OCI-LY7 (cell line): ENCODE data around the gene AGBL4.

Experiments used
- EZH2phosphoT487 ChIP-seq: fragments of 200-600 bp; sonication (generic); IDR thresholded peaks from 2 replicates; pipeline ENCODE4 v1.6.1; 2018; ENCODE audit warnings: low read depth, borderline replicate concordance, mild to moderate bottlenecking, mixed run types, antibody characterized with exemption, low read length, moderate library complexity, mixed read lengths
- TF ChIP-seq, protein P1 (sequence below): fragments of 200-600 bp; sonication (generic); conservative IDR thresholded peaks from 2 replicates; pipeline ENCODE4 v1.5.1; 2014; ENCODE audit warnings: mild to moderate bottlenecking, antibody characterized with exemption, low read length, moderate library complexity, mixed read lengths

DNA sequence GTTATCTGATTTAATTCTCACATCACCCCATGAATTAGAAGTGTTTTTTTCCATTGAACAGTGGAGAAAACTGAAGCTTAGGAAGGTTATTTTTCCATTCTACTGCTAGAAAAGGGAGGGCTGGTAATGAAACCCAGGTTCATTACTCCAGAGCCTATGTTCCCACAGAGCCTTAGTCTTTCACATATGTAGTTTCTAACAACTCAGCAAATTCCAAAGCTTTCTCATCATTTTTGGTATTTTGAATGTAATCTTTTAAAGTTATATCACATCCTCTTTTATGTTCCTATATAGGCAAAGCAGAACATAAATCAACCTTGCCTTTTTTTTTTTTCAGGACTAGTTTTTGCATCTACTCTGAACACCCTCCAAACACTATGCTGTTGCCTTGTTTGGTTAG is 1115.1 kb downstream of the AGBL4 start:
- TF ChIP-seq, protein P1, sequence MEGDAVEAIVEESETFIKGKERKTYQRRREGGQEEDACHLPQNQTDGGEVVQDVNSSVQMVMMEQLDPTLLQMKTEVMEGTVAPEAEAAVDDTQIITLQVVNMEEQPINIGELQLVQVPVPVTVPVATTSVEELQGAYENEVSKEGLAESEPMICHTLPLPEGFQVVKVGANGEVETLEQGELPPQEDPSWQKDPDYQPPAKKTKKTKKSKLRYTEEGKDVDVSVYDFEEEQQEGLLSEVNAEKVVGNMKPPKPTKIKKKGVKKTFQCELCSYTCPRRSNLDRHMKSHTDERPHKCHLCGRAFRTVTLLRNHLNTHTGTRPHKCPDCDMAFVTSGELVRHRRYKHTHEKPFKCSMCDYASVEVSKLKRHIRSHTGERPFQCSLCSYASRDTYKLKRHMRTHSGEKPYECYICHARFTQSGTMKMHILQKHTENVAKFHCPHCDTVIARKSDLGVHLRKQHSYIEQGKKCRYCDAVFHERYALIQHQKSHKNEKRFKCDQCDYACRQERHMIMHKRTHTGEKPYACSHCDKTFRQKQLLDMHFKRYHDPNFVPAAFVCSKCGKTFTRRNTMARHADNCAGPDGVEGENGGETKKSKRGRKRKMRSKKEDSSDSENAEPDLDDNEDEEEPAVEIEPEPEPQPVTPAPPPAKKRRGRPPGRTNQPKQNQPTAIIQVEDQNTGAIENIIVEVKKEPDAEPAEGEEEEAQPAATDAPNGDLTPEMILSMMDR = no peak
- no peak for TF ChIP-seq EZH2phosphoT487
